Measurements from ENCODE around the gene ZNF334.

DNA sequence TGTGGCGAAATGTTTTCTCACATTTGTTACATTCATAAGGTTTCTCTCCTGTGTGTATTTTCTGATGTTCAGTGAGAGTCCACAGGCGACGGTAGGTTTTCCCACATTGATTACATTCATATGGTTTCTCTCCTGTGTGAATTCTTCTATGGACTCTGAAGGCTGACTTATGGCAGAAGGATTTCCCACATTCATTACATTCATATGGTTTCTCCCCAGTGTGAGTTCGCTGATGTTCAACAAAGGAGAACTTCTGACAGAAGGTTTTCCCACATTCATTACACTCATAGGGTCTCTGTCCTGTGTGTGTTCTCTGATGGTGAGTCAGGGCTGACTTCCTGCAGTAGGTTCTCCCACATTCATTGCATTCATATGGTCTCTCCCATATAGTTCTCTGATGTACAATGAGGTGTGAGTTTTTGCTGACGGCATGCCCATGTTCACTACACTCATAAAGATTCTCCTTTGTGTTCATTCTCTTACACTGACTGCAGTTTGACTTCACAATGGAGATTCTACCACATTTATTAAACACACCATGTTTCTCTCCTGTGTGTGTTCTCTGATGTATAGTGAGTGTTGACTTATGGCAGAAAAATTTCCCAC, 11.9 kb downstream of the ZNF334 start:
- TF ChIP-seq CTCF (IDR thresholded peaks at IDR 0.05) (no peak), POLR2A (IDR thresholded peaks at IDR 0.05) (no peak), EP300 (IDR thresholded peaks at IDR 0.05) (no peak), POLR2AphosphoS5 (IDR thresholded peaks at IDR 0.05) (no peak)
